ENCODE data around the gene CLIC6. TPM values are rescaled to one million over a fixed set of nuclear protein-coding genes. Genes with fewer than 3 reads are reported as not detected.

Gene CLIC6
- total and polyA plus RNA-seq, 2 of the 4 experiments (the other 2 are of a cell fraction) = not detected

DNA sequence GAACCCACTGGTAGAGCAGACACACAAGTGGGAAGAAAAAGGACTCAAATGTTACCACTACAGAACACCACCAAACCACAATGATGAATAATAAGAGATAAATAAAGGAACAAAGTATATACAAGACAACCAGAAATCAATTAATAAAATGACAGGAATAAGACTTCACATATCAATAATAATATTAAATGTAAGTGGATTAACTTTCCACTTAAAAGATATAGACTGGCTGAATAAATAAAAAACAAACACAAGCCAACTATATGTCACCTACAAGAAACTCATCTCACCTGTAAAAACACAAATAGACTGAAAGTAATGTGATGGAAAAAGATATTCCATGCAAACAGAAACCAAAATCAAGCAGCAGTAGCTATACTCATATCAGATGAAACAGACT, 6.9 kb upstream of the CLIC6 start:
- no peak overlapping the region for H4K5ac ChIP-seq (ENCODE audit: low read depth, low read length)
- CTCF ChIA-PET = interaction anchor here (0.5 kb wide), 1 partner anchor 313 kb away, joined by 3 read pairs; no protein-coding TSS in a partner anchor
- H3K27me3 ChIP-seq (ENCODE audit: control insufficient read depth, insufficient read depth, low read length) = peaks cover 49% of the 10 kb centered on the region

More for the DNA sequence above, 6.9 kb upstream of the CLIC6 start:
- ATAC-seq (ENCODE audit: low read depth) (no peak), DNase-seq (no peak)
- TF ChIP-seq MAFK (IDR thresholded peaks at IDR 0.05; ENCODE audit: low read depth, low read length) = no peak
- TF ChIP-seq POLR2A (IDR thresholded peaks at IDR 0.05; ENCODE audit: low read depth, low read length) = no peak
- TF ChIP-seq MXI1 (IDR thresholded peaks at IDR 0.05; ENCODE audit: borderline replicate concordance, low read depth, low read length) = no peak
- no peak for TF ChIP-seq RFX5 (IDR thresholded peaks at IDR 0.05; ENCODE audit: low read depth, low read length)
- TF ChIP-seq ELK1 (IDR thresholded peaks at IDR 0.05; ENCODE audit: borderline replicate concordance, low read depth, low read length) = no peak
- no peak for TF ChIP-seq CHD1 (IDR thresholded peaks at IDR 0.05; ENCODE audit: low read depth, low read length)
- peaks cover 12% of the 10 kb centered on the region for H3K9me3 ChIP-seq (ENCODE audit: control insufficient read depth, insufficient read depth, low read length)
- H2BK15ac ChIP-seq (ENCODE audit: low read depth, low read length) = no peak overlapping the region
- dilution Hi-C loops (cut with HindIII; ENCODE audit: low sequenced_read_pairs, unreplicated experiment) = no loop called here
- H3K14ac ChIP-seq (replicated peaks; ENCODE audit: low read depth, low read length) = no peak overlapping the region
- POLR2A ChIA-PET (ENCODE audit: unreplicated experiment) = no interaction called here
- no peak overlapping the region for H3K27ac ChIP-seq (ENCODE audit: insufficient read depth, low read length)
- H3K9me1 ChIP-seq (ENCODE audit: insufficient read depth, low read length) = no peaks in the 10 kb centered on the region
- H4K91ac ChIP-seq (ENCODE audit: insufficient read depth, low read depth, low read length) = no peak overlapping the region
- no peaks in the 10 kb centered on the region for H3K79me1 ChIP-seq (ENCODE audit: low read depth in 1 of 2, low read length in 2 of 2)
- H4K20me1 ChIP-seq (ENCODE audit: insufficient read depth, low read length) = no peaks in the 10 kb centered on the region
- in situ Hi-C loops (cut with MboI; ENCODE audit: low sequenced_read_pairs) = no loop called here
- no peaks in the 10 kb centered on the region for H3K36me3 ChIP-seq (ENCODE audit: control insufficient read depth, insufficient read depth, low read length)
- H2BK5ac ChIP-seq (ENCODE audit: low read depth, low read length, poor library complexity, severe bottlenecking) = no peak overlapping the region
- H2BK120ac ChIP-seq (ENCODE audit: low read depth, low read length) = no peak overlapping the region
- no TSS peak for BruUV-seq (replicated peaks)
- H2AFZ ChIP-seq (replicated peaks; ENCODE audit: low read length, poor library complexity) = no peak overlapping the region
- no peak overlapping the region for H4K8ac ChIP-seq (ENCODE audit: low read depth in 2 of 2, low read length in 2 of 2)
- no peak overlapping the region for H3K4me3 ChIP-seq (ENCODE audit: insufficient read depth, low read depth, low read length)
- no peak overlapping the region for H2AK5ac ChIP-seq (ENCODE audit: low read depth, low read length)
- H3K9ac ChIP-seq (ENCODE audit: low read depth, low read length) = no peak overlapping the region
- no peak overlapping the region for H3K56ac ChIP-seq (ENCODE audit: extremely low read depth, insufficient read depth, low read length)
- H3K4me2 ChIP-seq (ENCODE audit: low read depth, low read length) = no peak overlapping the region
- no peak overlapping the region for H3K18ac ChIP-seq (ENCODE audit: low read depth, low read length)
- H2BK20ac ChIP-seq (ENCODE audit: low read depth, low read length) = no peak overlapping the region
- H3K4ac ChIP-seq (ENCODE audit: low read depth, low read length) = no peak overlapping the region
- H3K23ac ChIP-seq (ENCODE audit: low read depth, low read length) = no peak overlapping the region
- H3K4me1 ChIP-seq (ENCODE audit: control insufficient read depth, insufficient read depth, low read length) = no peaks in the 10 kb centered on the region
- intact Hi-C loops (cut with micrococcal nuclease) = no loop called here
- H2AK9ac ChIP-seq (replicated peaks; ENCODE audit: low read depth, low read length, poor library complexity) = no peak overlapping the region

All from IMR-90 (cell line).